ENCODE measurements around the gene EIF5A2. TPM values are rescaled to one million over a fixed set of nuclear protein-coding genes. Genes with fewer than 3 reads are reported as not detected.

The EIF5A2 gene
- total RNA-seq, 3 donors from 2014 or later (not counting 1 experiment from before 2014, with no cell fraction given) = 12.9 to 34.8 (median 22.8) TPM

DNA sequence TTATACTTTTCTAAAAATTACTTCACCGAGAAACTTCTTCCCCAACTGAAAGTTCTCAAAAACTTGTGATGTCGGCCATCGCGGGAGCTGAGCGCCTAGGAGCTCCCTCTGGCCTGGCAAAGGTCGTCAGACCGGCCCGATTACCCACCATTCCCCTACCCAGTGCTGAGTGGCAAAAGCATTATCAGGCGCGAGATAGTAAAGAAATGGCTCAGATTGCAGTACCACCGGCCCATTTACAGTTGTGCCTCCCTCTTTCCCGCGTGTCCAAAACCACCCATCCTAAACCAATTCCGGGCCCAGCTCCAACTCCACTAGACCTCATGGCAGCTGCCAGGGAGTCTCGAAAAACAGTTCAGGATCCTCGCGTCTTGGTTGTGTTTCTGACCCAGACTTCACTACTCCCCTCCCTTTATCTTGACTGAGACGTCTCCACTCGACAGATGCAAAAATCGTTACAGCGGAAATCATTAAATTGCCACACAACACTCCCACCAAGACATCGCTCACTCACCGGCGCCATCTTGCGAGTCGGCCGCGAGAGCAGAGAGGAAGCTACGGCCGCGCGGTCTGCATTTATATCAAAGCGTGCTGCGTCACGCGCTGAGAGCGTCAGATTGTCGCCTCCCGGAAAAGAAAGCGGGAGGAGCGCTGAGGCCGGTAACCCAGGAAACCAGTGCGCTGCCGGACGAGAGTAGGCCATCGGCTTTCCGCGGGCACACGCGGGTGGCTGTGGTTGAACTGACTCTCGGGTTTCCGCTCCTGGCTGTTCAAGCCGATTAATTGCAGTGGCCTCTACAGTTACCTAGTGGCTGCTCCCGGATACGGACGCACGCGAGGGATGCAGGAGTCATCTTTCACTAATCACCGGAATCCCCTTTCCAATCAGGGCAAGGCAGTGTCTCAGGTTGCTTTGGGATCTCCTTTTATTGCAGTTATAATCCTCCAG is 38.5 kb downstream of the EIF5A2 start, which contains the start of gene RPL22L1:
Gene RPL22L1, minus strand, starts transcription at position 551 of the 949 bp plus-strand sequence. Its CDS starts 28 bp downstream, at position 523.
- DNase-seq (peak; percentile 89 to 97), ATAC-seq (peak; percentile 92 to 96 (median 95))
- Histone ChIP-seq H3K27ac (ENCODE audit: low read length) (peak within 1 kb of the TSS; percentile 82), H3K4me3 (ENCODE audit: low read length) (peak within 1 kb of the TSS; percentile 59), H3K9me3 (ENCODE audit: control insufficient read depth, insufficient read depth, low read length) (no peaks in the 10 kb centered on the region), H3K27me3 (ENCODE audit: control insufficient read depth, insufficient read depth, low read length) (no peaks in the 10 kb centered on the region), H3K36me3 (ENCODE audit: control insufficient read depth, insufficient read depth, low read length) (peaks cover 30% of the 10 kb centered on the region), H3K4me1 (ENCODE audit: control insufficient read depth, insufficient read depth, low read length) (peaks cover 14% of the 10 kb centered on the region)
- TF ChIP-seq, protein P1, sequence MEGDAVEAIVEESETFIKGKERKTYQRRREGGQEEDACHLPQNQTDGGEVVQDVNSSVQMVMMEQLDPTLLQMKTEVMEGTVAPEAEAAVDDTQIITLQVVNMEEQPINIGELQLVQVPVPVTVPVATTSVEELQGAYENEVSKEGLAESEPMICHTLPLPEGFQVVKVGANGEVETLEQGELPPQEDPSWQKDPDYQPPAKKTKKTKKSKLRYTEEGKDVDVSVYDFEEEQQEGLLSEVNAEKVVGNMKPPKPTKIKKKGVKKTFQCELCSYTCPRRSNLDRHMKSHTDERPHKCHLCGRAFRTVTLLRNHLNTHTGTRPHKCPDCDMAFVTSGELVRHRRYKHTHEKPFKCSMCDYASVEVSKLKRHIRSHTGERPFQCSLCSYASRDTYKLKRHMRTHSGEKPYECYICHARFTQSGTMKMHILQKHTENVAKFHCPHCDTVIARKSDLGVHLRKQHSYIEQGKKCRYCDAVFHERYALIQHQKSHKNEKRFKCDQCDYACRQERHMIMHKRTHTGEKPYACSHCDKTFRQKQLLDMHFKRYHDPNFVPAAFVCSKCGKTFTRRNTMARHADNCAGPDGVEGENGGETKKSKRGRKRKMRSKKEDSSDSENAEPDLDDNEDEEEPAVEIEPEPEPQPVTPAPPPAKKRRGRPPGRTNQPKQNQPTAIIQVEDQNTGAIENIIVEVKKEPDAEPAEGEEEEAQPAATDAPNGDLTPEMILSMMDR (IDR thresholded peaks at IDR 0.05) = no peak
- H3K4me1 Mint-ChIP-seq = peaks cover 30% of the 10 kb centered on the region in 2 donors
- no peaks in the 10 kb centered on the region for H3K27me3 Mint-ChIP-seq (ENCODE audit: low read depth in 2 of 2)
- under 1% methylated on average over 59 of the region's 59 CpGs for WGBS (ENCODE audit: insufficient coverage)
- intact Hi-C loops (cut with micrococcal nuclease) = loop anchor here (1.0 to 5.0 kb wide), 2 partner anchors 38 to 1098 kb away; partner anchors contain the start of genes EIF5A2 and MYNN
- H3K36me3 Mint-ChIP-seq = peaks cover 10% of the 10 kb centered on the region
- peak within 1 kb of the TSS; percentile 98 to 100 for H3K27ac Mint-ChIP-seq
- no peaks in the 10 kb centered on the region for H3K9me3 Mint-ChIP-seq
- peak within 1 kb of the TSS; percentile 100 for H3K4me3 Mint-ChIP-seq

DNA sequence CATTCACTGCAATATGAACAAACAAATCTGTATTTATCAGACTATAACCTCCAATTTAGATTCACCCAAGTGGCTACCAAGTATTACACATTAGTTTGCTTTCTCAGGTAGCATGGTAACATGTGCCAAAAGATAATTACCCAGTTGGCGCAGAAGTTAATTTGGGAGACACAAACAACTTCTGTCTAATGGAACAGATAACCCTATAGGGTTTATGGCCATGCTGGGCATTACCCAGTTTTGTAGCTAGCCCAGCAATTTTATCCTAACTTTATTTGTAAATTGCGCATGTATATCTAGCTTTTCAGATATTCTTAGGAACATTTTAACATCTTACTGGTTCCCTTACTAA is 39.2 kb downstream of the EIF5A2 start:
- H3K36me3 ChIP-seq (ENCODE audit: control insufficient read depth, insufficient read depth, low read length) = peaks cover 30% of the 10 kb centered on the region
- 15% methylated on average over 2 of the region's 2 CpGs for WGBS (ENCODE audit: insufficient coverage)
- Mint-ChIP-seq H3K4me1 (peaks cover 30% of the 10 kb centered on the region in 2 donors), H3K36me3 (peaks cover 10% of the 10 kb centered on the region), H3K27ac (peak overlapping the region; percentile 98 to 100), H3K4me3 (peak overlapping the region; percentile 100), H3K9me3 (no peaks in the 10 kb centered on the region), H3K27me3 (ENCODE audit: low read depth in 2 of 2) (no peaks in the 10 kb centered on the region)
- H3K4me1 ChIP-seq (ENCODE audit: control insufficient read depth, insufficient read depth, low read length) = peaks cover 14% of the 10 kb centered on the region
- peak overlapping the region; percentile 59 for H3K4me3 ChIP-seq (ENCODE audit: low read length)
- intact Hi-C loops (cut with micrococcal nuclease) = loop anchor here (5.0 kb wide), 1 partner anchor 1097 kb away; the partner anchor contains the start of gene MYNN
- no peaks in the 10 kb centered on the region for H3K9me3 ChIP-seq (ENCODE audit: control insufficient read depth, insufficient read depth, low read length)
- DNase-seq (peak in 1 of 2 donors; percentile 31), ATAC-seq (no peak)
- peak overlapping the region; percentile 82 for H3K27ac ChIP-seq (ENCODE audit: low read length)
- TF ChIP-seq, protein P1 (IDR thresholded peaks at IDR 0.05) = no peak
- no peaks in the 10 kb centered on the region for H3K27me3 ChIP-seq (ENCODE audit: control insufficient read depth, insufficient read depth, low read length)

DNA sequence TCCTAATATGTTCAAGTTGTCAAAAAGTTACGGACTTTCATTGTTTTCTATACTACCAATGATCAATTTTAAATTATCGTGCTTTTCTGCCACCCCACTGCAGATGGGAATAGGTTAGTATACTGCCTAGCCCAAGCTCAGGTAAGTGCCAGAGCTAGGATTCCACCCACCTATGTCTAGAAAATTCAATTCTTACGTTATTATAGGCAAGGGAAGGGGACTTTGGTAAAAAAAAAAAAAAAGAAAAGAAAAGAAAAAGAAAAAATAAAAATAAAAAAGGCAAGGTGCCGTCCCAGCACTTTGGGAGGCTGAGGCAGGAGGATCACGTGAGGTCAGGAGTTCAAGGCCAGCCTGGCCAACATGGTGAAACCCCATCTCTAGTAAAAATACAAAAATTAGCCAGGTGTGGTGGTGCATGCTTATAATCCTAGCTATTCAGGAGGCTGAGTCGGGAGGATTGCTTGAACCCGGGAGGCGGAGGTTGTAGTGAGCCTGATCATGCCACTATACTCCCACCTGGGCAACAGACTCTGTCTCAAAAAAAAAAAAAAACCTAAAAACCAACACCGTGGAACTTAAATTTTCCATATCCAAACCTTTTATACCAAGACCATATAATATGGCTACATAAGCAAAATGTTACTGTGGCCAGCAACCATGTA is 39.7 kb downstream of the EIF5A2 start:
- H3K27ac ChIP-seq (ENCODE audit: low read length) = peak overlapping the region; percentile 82
- peak overlapping the region; percentile 59 for H3K4me3 ChIP-seq (ENCODE audit: low read length)
- H3K4me1 Mint-ChIP-seq = peaks cover 30% of the 10 kb centered on the region in 2 donors
- H3K27ac Mint-ChIP-seq = peak overlapping the region; percentile 98 to 100
- WGBS (ENCODE audit: insufficient coverage) = 61% methylated on average over 8 of the region's 9 CpGs
- peak overlapping the region; percentile 100 for H3K4me3 Mint-ChIP-seq
- TF ChIP-seq, protein P1 (IDR thresholded peaks at IDR 0.05) = no peak
- ATAC-seq (no peak), DNase-seq (no peak)
- peaks cover 14% of the 10 kb centered on the region for H3K4me1 ChIP-seq (ENCODE audit: control insufficient read depth, insufficient read depth, low read length)
- no peaks in the 10 kb centered on the region for H3K9me3 Mint-ChIP-seq
- no peaks in the 10 kb centered on the region for H3K27me3 ChIP-seq (ENCODE audit: control insufficient read depth, insufficient read depth, low read length)
- intact Hi-C loops (cut with micrococcal nuclease) = loop anchor here (5.0 kb wide), 1 partner anchor 1096 kb away; the partner anchor contains the start of gene MYNN
- no peaks in the 10 kb centered on the region for H3K9me3 ChIP-seq (ENCODE audit: control insufficient read depth, insufficient read depth, low read length)
- no peaks in the 10 kb centered on the region for H3K27me3 Mint-ChIP-seq (ENCODE audit: low read depth in 2 of 2)
- H3K36me3 ChIP-seq (ENCODE audit: control insufficient read depth, insufficient read depth, low read length) = peaks cover 30% of the 10 kb centered on the region
- H3K36me3 Mint-ChIP-seq = peaks cover 10% of the 10 kb centered on the region

Data from natural killer cell (primary cell).